ENCODE data around the gene SLC13A1.

The SLC13A1 gene

GRCh38 chr7:123120286-123120685 lies 79.5 kb downstream of the SLC13A1 start:
- no peak for ATAC-seq (ENCODE audit: insufficient read depth, low read depth)
- H3K9ac ChIP-seq (ENCODE audit: low read depth, low read length): no peak overlapping the region
- no peak for DNase-seq

GRCh38 chr7:123115331-123115730 lies 84.4 kb downstream of the SLC13A1 start:
- TF ChIP-seq EZH2 (IDR thresholded peaks at IDR 0.05; ENCODE audit: borderline replicate concordance, low read depth, low read length, severe bottlenecking) (no peak), CTCF (IDR thresholded peaks at IDR 0.05; ENCODE audit: borderline replicate concordance, extremely low read depth, low read length, poor library complexity, severe bottlenecking) (no peak)
- no peak for ATAC-seq (ENCODE audit: insufficient read depth, low read depth)
- H3K27me3 ChIP-seq (ENCODE audit: insufficient read depth, low read length, poor library complexity): no peaks in the 10 kb centered on the region

More at GRCh38 chr7:123120286-123120685, 79.5 kb downstream of the SLC13A1 start:
- Histone ChIP-seq H3K9me3 (ENCODE audit: insufficient read depth, low read length, severe bottlenecking) (no peaks in the 10 kb centered on the region), H3K4me3 (ENCODE audit: low read depth in 1 of 2, low read length in 2 of 2) (no peak overlapping the region), H3K4me1 (ENCODE audit: insufficient read depth, low read length) (no peaks in the 10 kb centered on the region), H2AFZ (ENCODE audit: low read depth, low read length) (no peak overlapping the region), H3K79me2 (ENCODE audit: insufficient read depth, low read length) (no peaks in the 10 kb centered on the region), H4K20me1 (ENCODE audit: insufficient read depth, low read length) (no peaks in the 10 kb centered on the region), H3K4me2 (ENCODE audit: insufficient read depth, low read length) (no peak overlapping the region), H3K36me3 (ENCODE audit: insufficient read depth, low read length) (no peaks in the 10 kb centered on the region), H3K27me3 (ENCODE audit: insufficient read depth, low read length, poor library complexity) (no peaks in the 10 kb centered on the region), H3K27ac (ENCODE audit: low read length) (no peak overlapping the region)
- TF ChIP-seq EZH2 (IDR thresholded peaks at IDR 0.05; ENCODE audit: borderline replicate concordance, low read depth, low read length, severe bottlenecking) (no peak), CTCF (IDR thresholded peaks at IDR 0.05; ENCODE audit: borderline replicate concordance, extremely low read depth, low read length, poor library complexity, severe bottlenecking) (no peak)

GRCh38 chr7:123114288-123114687 lies 85.5 kb downstream of the SLC13A1 start:
- no peak overlapping the region for H3K27ac ChIP-seq (ENCODE audit: low read length)
- DNase-seq: no peak
- no peak overlapping the region for H2AFZ ChIP-seq (ENCODE audit: low read depth, low read length)
- H3K36me3 ChIP-seq (ENCODE audit: insufficient read depth, low read length): no peaks in the 10 kb centered on the region
- TF ChIP-seq CTCF (IDR thresholded peaks at IDR 0.05; ENCODE audit: borderline replicate concordance, extremely low read depth, low read length, poor library complexity, severe bottlenecking) (no peak), EZH2 (IDR thresholded peaks at IDR 0.05; ENCODE audit: borderline replicate concordance, low read depth, low read length, severe bottlenecking) (no peak)
- no peak overlapping the region for H3K9ac ChIP-seq (ENCODE audit: low read depth, low read length)
- no peaks in the 10 kb centered on the region for H3K4me1 ChIP-seq (ENCODE audit: insufficient read depth, low read length)
- no peak overlapping the region for H3K4me3 ChIP-seq (ENCODE audit: low read depth in 1 of 2, low read length in 2 of 2)
- no peak for ATAC-seq (ENCODE audit: insufficient read depth, low read depth)
- H3K27me3 ChIP-seq (ENCODE audit: insufficient read depth, low read length, poor library complexity): no peaks in the 10 kb centered on the region
- H3K9me3 ChIP-seq (ENCODE audit: insufficient read depth, low read length, severe bottlenecking): no peaks in the 10 kb centered on the region
- no peaks in the 10 kb centered on the region for H3K79me2 ChIP-seq (ENCODE audit: insufficient read depth, low read length)
- H4K20me1 ChIP-seq (ENCODE audit: insufficient read depth, low read length): no peaks in the 10 kb centered on the region
- H3K4me2 ChIP-seq (ENCODE audit: insufficient read depth, low read length): no peak overlapping the region

More at GRCh38 chr7:123115331-123115730, 84.4 kb downstream of the SLC13A1 start:
- Histone ChIP-seq H3K4me2 (ENCODE audit: insufficient read depth, low read length) (no peak overlapping the region), H3K79me2 (ENCODE audit: insufficient read depth, low read length) (no peaks in the 10 kb centered on the region), H4K20me1 (ENCODE audit: insufficient read depth, low read length) (no peaks in the 10 kb centered on the region), H3K36me3 (ENCODE audit: insufficient read depth, low read length) (no peaks in the 10 kb centered on the region), H3K4me3 (ENCODE audit: low read depth in 1 of 2, low read length in 2 of 2) (no peak overlapping the region), H2AFZ (ENCODE audit: low read depth, low read length) (no peak overlapping the region), H3K27ac (ENCODE audit: low read length) (no peak overlapping the region), H3K9me3 (ENCODE audit: insufficient read depth, low read length, severe bottlenecking) (no peaks in the 10 kb centered on the region), H3K4me1 (ENCODE audit: insufficient read depth, low read length) (no peaks in the 10 kb centered on the region), H3K9ac (ENCODE audit: low read depth, low read length) (no peak overlapping the region)
- DNase-seq: no peak

- H4K20me1 ChIP-seq (ENCODE audit: insufficient read depth, low read length): no peaks in the 10 kb centered on the region
- H3K79me2 ChIP-seq (ENCODE audit: insufficient read depth, low read length): no peaks in the 10 kb centered on the region
- H3K4me3 ChIP-seq (ENCODE audit: low read depth in 1 of 2, low read length in 2 of 2): no peak overlapping the region
- no peaks in the 10 kb centered on the region for H3K9me3 ChIP-seq (ENCODE audit: insufficient read depth, low read length, severe bottlenecking)
- ATAC-seq (ENCODE audit: insufficient read depth, low read depth): no peak
- no peak for TF ChIP-seq EZH2 (IDR thresholded peaks at IDR 0.05; ENCODE audit: borderline replicate concordance, low read depth, low read length, severe bottlenecking)
- TF ChIP-seq CTCF (IDR thresholded peaks at IDR 0.05; ENCODE audit: borderline replicate concordance, extremely low read depth, low read length, poor library complexity, severe bottlenecking): no peak
- no peak overlapping the region for H3K9ac ChIP-seq (ENCODE audit: low read depth, low read length)
- H3K36me3 ChIP-seq (ENCODE audit: insufficient read depth, low read length): no peaks in the 10 kb centered on the region
- DNase-seq: no peak
- no peak overlapping the region for H3K27ac ChIP-seq (ENCODE audit: low read length)
- H3K4me2 ChIP-seq (ENCODE audit: insufficient read depth, low read length): no peak overlapping the region
- H3K4me1 ChIP-seq (ENCODE audit: insufficient read depth, low read length): no peaks in the 10 kb centered on the region
- H2AFZ ChIP-seq (ENCODE audit: low read depth, low read length): no peak overlapping the region
- H3K27me3 ChIP-seq (ENCODE audit: insufficient read depth, low read length, poor library complexity): no peaks in the 10 kb centered on the region
These were observed 86.9 kb downstream of the SLC13A1 start for GRCh38 chr7:123112833-123113232.

Measured in DND-41 (cell line).